PFSK-1 (cell line): ENCODE results near the gene TMEM126B.

ENCODE experiments used
- POLR2AphosphoS5 ChIP-seq: IDR thresholded peaks from 2 replicates; pipeline ENCODE4 v1.6.1; 2012; ENCODE audit warnings: low read depth, mild to moderate bottlenecking, control low read depth, low read length, moderate library complexity
- SIN3A ChIP-seq: IDR thresholded peaks from 2 replicates; pipeline ENCODE4 v1.6.1; 2012; ENCODE audit warnings: mild to moderate bottlenecking, low read length, moderate library complexity, borderline replicate concordance; ENCODE audit not compliant: insufficient read depth

DNA sequence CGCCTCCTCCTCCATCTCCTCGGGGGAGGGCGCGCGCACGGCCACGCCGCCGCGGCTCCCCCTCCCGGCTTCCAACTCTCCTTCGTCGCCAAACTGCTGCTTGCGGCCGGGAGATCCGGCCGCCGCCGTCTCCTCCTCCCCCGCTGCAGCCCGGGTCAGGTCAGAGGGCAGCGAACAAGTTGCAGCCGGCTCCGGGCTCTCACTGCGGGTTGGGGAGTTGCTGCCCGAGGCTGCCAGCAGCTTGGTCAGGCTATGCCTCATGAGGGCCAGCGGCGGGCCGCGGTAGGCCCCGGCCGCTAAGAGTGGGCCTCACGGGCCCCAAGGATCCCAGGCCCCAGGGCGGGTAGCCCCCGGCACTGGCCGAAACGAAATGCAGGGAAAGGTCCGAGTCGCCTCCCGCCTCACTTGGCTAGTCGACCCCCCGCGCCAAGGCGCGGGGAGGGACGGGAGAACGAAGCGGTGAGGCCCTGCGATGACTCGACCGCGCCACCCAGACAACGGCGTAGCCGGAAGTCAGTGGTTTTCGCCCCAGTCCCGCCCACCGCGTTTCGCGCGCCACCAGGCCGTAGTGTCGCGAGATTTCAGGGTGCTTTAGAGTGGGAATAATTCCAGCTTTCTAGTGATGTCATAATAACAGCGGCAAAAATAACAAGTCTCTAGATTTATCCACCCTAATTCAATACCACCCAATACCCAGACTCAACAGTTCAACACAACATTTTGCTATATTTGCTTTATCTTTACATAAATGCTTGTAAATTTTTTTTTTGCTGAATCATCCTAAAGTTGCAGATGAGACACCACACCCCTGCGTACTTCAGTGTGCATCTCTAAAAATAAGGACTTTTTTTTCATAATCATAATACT is 36.5 kb downstream of the TMEM126B start, which contains the start of gene CREBZF:
- peak; percentile 74; the same call in 1 of the 2 replicates for TF ChIP-seq SIN3A
- TF ChIP-seq POLR2AphosphoS5: peak; percentile 98
